ENCODE results near the gene ADA.

Gene ADA

DNA sequence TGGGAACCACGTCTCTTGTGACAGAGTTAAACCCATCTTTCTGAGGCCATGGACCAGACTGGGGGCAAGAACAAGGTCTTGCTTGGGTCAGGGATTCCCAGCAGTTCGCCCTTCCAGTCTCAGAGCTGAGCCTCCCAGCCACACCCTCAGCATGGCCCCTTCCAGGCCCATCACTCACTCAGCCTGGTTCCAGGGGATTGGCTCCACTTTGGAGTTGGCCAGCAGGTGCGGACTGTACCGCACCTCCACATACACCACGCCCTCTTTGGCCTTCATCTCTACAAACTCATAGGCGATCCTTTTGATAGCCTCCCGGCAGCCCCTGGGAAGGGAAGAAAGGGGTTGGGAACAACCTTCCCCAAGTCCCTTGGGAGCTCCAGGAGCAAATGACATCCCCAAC, 25.2 kb downstream of the ADA start:
- no peak for DNase-seq (ENCODE audit: low read depth)
- H3K4me3 ChIP-seq (ENCODE audit: low read depth, low read length), result no peak overlapping the region
- TF ChIP-seq MYC (IDR thresholded peaks at IDR 0.05; ENCODE audit: low read depth, low read length), result no peak
- no peak for TF ChIP-seq POLR2A (IDR thresholded peaks at IDR 0.05; ENCODE audit: extremely low read depth, insufficient read length)
- TF ChIP-seq CTCF (IDR thresholded peaks at IDR 0.05; ENCODE audit: low read depth, low read length), result no peak
- TF ChIP-seq, protein P1, sequence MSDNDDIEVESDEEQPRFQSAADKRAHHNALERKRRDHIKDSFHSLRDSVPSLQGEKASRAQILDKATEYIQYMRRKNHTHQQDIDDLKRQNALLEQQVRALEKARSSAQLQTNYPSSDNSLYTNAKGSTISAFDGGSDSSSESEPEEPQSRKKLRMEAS (IDR thresholded peaks at IDR 0.05; ENCODE audit: low read depth, low read length), result no peak

- H3K4me3 ChIP-seq (ENCODE audit: low read depth, low read length), result no peak overlapping the region
- no peak for DNase-seq (ENCODE audit: low read depth)
- TF ChIP-seq POLR2A (IDR thresholded peaks at IDR 0.05; ENCODE audit: extremely low read depth, insufficient read length) (no peak), CTCF (IDR thresholded peaks at IDR 0.05; ENCODE audit: low read depth, low read length) (no peak), MYC (IDR thresholded peaks at IDR 0.05; ENCODE audit: low read depth, low read length) (no peak)
- TF ChIP-seq, protein P1 (IDR thresholded peaks at IDR 0.05; ENCODE audit: low read depth, low read length), result no peak
Observed at GRCh38 chr20:44625361-44625760, 26.1 kb downstream of the ADA start.

DNA sequence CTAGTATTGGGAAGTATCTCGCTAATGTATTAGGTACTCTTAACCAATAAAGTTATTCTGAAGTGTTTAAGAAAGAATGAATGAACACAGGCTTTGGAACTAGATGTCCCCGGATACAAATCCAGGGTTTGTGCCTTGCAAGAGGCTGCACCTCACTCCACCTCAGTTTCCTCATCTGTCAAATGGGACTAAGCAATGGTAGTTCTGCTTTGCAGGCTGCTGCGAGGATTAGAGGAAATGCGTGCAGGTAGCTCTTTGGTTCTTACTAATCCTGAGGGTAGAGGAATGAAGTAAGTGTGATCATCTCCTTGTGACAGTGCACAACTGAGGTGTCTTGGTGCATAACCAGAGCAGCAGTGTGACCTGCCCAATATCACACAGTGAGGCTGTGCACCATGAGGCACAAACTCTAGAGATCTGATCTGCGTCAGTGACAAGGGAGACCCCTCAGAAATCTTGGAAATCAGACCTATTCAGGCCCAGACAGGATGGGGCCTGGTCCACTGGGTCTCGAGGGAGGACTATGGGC, 26.7 kb downstream of the ADA start:
- no peak for TF ChIP-seq CTCF (IDR thresholded peaks at IDR 0.05; ENCODE audit: low read depth, low read length)
- H3K4me3 ChIP-seq (ENCODE audit: low read depth, low read length), result no peak overlapping the region
- DNase-seq (ENCODE audit: low read depth), result no peak

DNA sequence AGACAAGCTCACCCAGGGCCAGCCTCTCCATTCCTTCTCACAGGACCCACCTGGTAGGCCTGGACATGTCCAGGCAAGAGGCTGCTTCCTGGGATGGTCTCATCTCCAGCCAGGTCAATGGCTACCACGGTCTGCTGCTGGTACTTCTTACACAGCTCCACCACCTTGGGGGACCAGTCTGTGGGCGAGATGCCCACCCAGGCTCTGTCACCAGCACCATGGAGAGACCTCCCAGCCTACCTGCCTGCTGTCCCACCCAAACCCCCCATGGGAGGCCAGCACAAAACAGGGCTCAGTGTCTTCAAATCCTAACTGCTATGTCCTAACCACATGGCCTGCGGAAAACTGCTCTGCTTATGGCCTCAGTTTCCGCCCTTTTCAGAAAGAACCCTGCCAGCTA, 27.3 kb downstream of the ADA start:
- DNase-seq (ENCODE audit: low read depth), result no peak
- H3K4me3 ChIP-seq (ENCODE audit: low read depth, low read length), result no peak overlapping the region
- TF ChIP-seq CTCF (IDR thresholded peaks at IDR 0.05; ENCODE audit: low read depth, low read length) (no peak), MYC (IDR thresholded peaks at IDR 0.05; ENCODE audit: low read depth, low read length) (no peak), POLR2A (IDR thresholded peaks at IDR 0.05; ENCODE audit: extremely low read depth, insufficient read length) (no peak)
- TF ChIP-seq, protein P1 (IDR thresholded peaks at IDR 0.05; ENCODE audit: low read depth, low read length), result no peak

DNA sequence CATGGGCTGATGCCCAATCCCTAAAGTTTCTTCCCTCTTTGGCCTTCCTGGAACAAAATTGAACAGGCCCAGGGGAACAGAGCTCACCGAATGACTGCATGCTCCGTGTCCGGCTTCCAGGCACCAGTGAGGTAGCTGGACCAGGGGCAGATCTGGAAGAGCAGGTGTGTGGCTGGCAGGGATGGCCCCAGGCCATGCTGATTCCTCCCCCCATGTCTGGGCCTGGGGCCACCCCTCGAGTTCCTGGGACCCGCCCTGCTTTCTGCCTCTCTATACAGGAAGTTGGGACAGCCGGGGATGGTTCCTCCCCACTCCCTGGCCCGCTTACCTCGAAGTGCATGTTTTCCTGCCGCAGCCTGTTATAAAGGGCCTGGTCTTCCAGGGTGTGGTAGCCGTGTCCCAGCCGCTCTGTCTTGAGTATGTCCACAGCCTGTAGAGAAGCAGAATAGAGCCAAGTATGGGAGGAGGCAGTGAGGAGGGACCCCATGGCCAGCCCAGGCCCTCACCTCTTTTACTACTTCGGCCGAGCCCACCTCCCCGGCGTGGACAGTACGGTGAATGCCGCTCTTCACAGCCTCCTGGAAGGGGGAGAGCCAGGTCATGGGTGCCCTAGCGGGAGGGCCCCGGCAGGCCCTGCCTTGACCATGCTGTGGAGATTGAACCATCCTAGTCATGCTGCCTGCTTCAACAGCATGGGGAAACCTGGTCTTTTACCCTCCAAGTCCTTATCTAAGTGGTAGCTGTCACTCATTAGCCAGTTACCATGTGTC, 28.8 kb downstream of the ADA start:
- TF ChIP-seq, protein P1 (IDR thresholded peaks at IDR 0.05; ENCODE audit: low read depth, low read length), result no peak
- TF ChIP-seq MYC (IDR thresholded peaks at IDR 0.05; ENCODE audit: low read depth, low read length), result no peak
- TF ChIP-seq POLR2A (IDR thresholded peaks at IDR 0.05; ENCODE audit: extremely low read depth, insufficient read length), result no peak
- TF ChIP-seq CTCF (IDR thresholded peaks at IDR 0.05; ENCODE audit: low read depth, low read length), result no peak
- H3K4me3 ChIP-seq (ENCODE audit: low read depth, low read length), result no peak overlapping the region
- DNase-seq (ENCODE audit: low read depth), result no peak
